Glutamatergic neuron (in vitro differentiated cells): ENCODE data around the gene KCNMA1. TPM values are rescaled to one million over a fixed set of nuclear protein-coding genes. Genes with fewer than 3 reads are reported as not detected.

Source experiments
- DNase-seq: peaks from one replicate; pipeline ENCODE4 v3.0.0; 2022
- H3K27ac Mint-ChIP-seq: one replicate; pipeline ENCODE4 v1.8.0; 2020; ENCODE audit warnings: mild to moderate bottlenecking, mixed read lengths, inconsistent platforms; ENCODE audit not compliant: unreplicated experiment
- H3K27me3 Mint-ChIP-seq: one replicate; pipeline ENCODE4 v1.8.0; 2020; ENCODE audit warnings: mild to moderate bottlenecking, moderate library complexity, mixed read lengths, inconsistent platforms; ENCODE audit not compliant: unreplicated experiment
- H3K36me3 Mint-ChIP-seq: one replicate; pipeline ENCODE4 v1.8.0; 2020; ENCODE audit warnings: mild to moderate bottlenecking, mixed read lengths, inconsistent platforms; ENCODE audit not compliant: unreplicated experiment
- H3K4me1 Mint-ChIP-seq: one replicate; pipeline ENCODE4 v1.8.0; 2020; ENCODE audit warnings: mild to moderate bottlenecking, low read depth, mixed read lengths, inconsistent platforms; ENCODE audit not compliant: unreplicated experiment
- H3K4me3 Mint-ChIP-seq: one replicate; pipeline ENCODE4 v1.8.0; 2020; ENCODE audit warnings: mild to moderate bottlenecking, mixed read lengths, inconsistent platforms; ENCODE audit not compliant: unreplicated experiment
- H3K9me3 Mint-ChIP-seq: one replicate; pipeline ENCODE4 v1.8.0; 2020; ENCODE audit warnings: mild to moderate bottlenecking, moderate library complexity, mixed read lengths, inconsistent platforms; ENCODE audit not compliant: unreplicated experiment
- CTCF ChIP-seq: fragments of 200-600 bp; sonication (generic); IDR thresholded peaks from one replicate; pipeline ENCODE4 v1.5.0; 2021; ENCODE audit not compliant: partially characterized antibody, unreplicated experiment
- total RNA-seq: library from RNA; stranded (reverse); fragmentation: NEBNext Ultra II Directional; extraction: Animal tissue kit (Norgen Biotek cat#: 25700); gene quantifications from one replicate; pipeline ENCODE4 v1.2.1, GENCODE V29; 2021; ENCODE audit not compliant: unreplicated experiment

KCNMA1 gene
- total RNA-seq, 1 donor from 2014 or later = 3.2 TPM

GRCh38 chr10:77081481-77081891 lies 556.1 kb downstream of the KCNMA1 start:
- no peak overlapping the region for H3K4me3 Mint-ChIP-seq
- DNase-seq = no peak
- H3K36me3 Mint-ChIP-seq = no peaks in the 10 kb centered on the region
- no peaks in the 10 kb centered on the region for H3K27me3 Mint-ChIP-seq
- TF ChIP-seq CTCF = no peak
- H3K27ac Mint-ChIP-seq = no peak overlapping the region
- H3K4me1 Mint-ChIP-seq = peaks cover 3% of the 10 kb centered on the region
- no peaks in the 10 kb centered on the region for H3K9me3 Mint-ChIP-seq

GRCh38 chr10:77080361-77081027 lies 557.1 kb downstream of the KCNMA1 start:
- Mint-ChIP-seq H3K9me3 (no peaks in the 10 kb centered on the region), H3K4me3 (no peak overlapping the region), H3K36me3 (no peaks in the 10 kb centered on the region), H3K4me1 (peaks cover 3% of the 10 kb centered on the region), H3K27me3 (no peaks in the 10 kb centered on the region), H3K27ac (no peak overlapping the region)
- DNase-seq = no peak
- TF ChIP-seq CTCF = no peak

- Mint-ChIP-seq H3K27ac (no peak overlapping the region), H3K36me3 (no peaks in the 10 kb centered on the region), H3K4me1 (peaks cover 3% of the 10 kb centered on the region), H3K27me3 (no peaks in the 10 kb centered on the region), H3K4me3 (no peak overlapping the region), H3K9me3 (no peaks in the 10 kb centered on the region)
- no peak for DNase-seq
- TF ChIP-seq CTCF = no peak
Observed at GRCh38 chr10:77079592-77080300, 557.9 kb downstream of the KCNMA1 start.

GRCh38 chr10:77077316-77077945 lies 560.2 kb downstream of the KCNMA1 start:
- Mint-ChIP-seq H3K4me3 (no peak overlapping the region), H3K27me3 (no peaks in the 10 kb centered on the region), H3K27ac (no peak overlapping the region), H3K36me3 (no peaks in the 10 kb centered on the region), H3K9me3 (no peaks in the 10 kb centered on the region), H3K4me1 (no peaks in the 10 kb centered on the region)
- DNase-seq = no peak
- no peak for TF ChIP-seq CTCF

- H3K4me3 Mint-ChIP-seq = no peak overlapping the region
- DNase-seq = no peak
- peaks cover 2% of the 10 kb centered on the region for H3K4me1 Mint-ChIP-seq
- no peaks in the 10 kb centered on the region for H3K27me3 Mint-ChIP-seq
- TF ChIP-seq CTCF = no peak
- H3K27ac Mint-ChIP-seq = no peak overlapping the region
- no peaks in the 10 kb centered on the region for H3K9me3 Mint-ChIP-seq
- H3K36me3 Mint-ChIP-seq = no peaks in the 10 kb centered on the region
Observed at GRCh38 chr10:77075926-77076325, 561.7 kb downstream of the KCNMA1 start.
